ENCODE data around the gene TMPRSS13. TPM values are rescaled to one million over a fixed set of nuclear protein-coding genes. Genes with fewer than 3 reads are reported as not detected.

Gene TMPRSS13
- total RNA-seq, 1 experiment from 2014 or later: 0.50 TPM

- no peak overlapping the region for H2BK120ac ChIP-seq (ENCODE audit: low read depth, low read length, poor library complexity, severe bottlenecking)
- no peaks in the 10 kb centered on the region for H3K4me1 ChIP-seq (ENCODE audit: insufficient read depth, low read length)
- no peak overlapping the region for H2BK15ac ChIP-seq (ENCODE audit: low read depth, low read length)
- no peak overlapping the region for H3K27ac ChIP-seq (ENCODE audit: insufficient read length, low read depth, low read length)
- Mint-ChIP-seq H3K4me3 (no peak overlapping the region), H3K27me3 (ENCODE audit: low read depth) (peaks cover 10% of the 10 kb centered on the region), H3K9me3 (no peaks in the 10 kb centered on the region), H3K4me1 (peaks cover 0 to 6% of the 10 kb centered on the region in 2 experiments; a peak in 2 of 4 replicates), H3K36me3 (ENCODE audit: insufficient read depth in 1 of 3, low read depth in 3 of 3) (no peaks in the 10 kb centered on the region), H3K27ac (no peak overlapping the region; a peak in 1 of 7 replicates)
- peak overlapping the region; percentile 67 for H4K5ac ChIP-seq (ENCODE audit: insufficient read length, low read depth, low read length)
- no peaks in the 10 kb centered on the region for H4K20me1 ChIP-seq (ENCODE audit: control insufficient read depth, insufficient read depth, insufficient read length)
- H2BK5ac ChIP-seq (ENCODE audit: insufficient read length, low read length): no peak overlapping the region
- no peaks in the 10 kb centered on the region for H3K79me2 ChIP-seq (ENCODE audit: insufficient read depth, low read length)
- no peak overlapping the region for H3K4me2 ChIP-seq (ENCODE audit: insufficient read depth, insufficient read length, low read length)
- H3K23me2 ChIP-seq (ENCODE audit: insufficient read length, low read depth, low read length, poor library complexity, severe bottlenecking): no peaks in the 10 kb centered on the region
- H4K8ac ChIP-seq (replicated peaks; ENCODE audit: insufficient read length, low read depth, low read length): no peak overlapping the region
- no peak overlapping the region for H2BK12ac ChIP-seq (ENCODE audit: insufficient read length, low read depth, low read length)
- no peak overlapping the region for H3K56ac ChIP-seq (ENCODE audit: insufficient read length, low read depth, low read length)
- H3T11ph ChIP-seq (ENCODE audit: low read length): no peak overlapping the region
- no peak overlapping the region for H2AFZ ChIP-seq (ENCODE audit: low read length)
- WGBS (ENCODE audit: extremely low coverage, insufficient read length, low lambda C conversion rate): no CpG with 5 or more reads among the region's 9 CpGs
- no peak overlapping the region for H3K18ac ChIP-seq (ENCODE audit: insufficient read length, low read depth, low read length)
- H3K23ac ChIP-seq (ENCODE audit: insufficient read length, low read depth, low read length): no peak overlapping the region
- no peaks in the 10 kb centered on the region; the same call in 1 of the 2 replicates for H3K27me3 ChIP-seq (ENCODE audit: insufficient read depth, low read length)
- H2AK5ac ChIP-seq (ENCODE audit: insufficient read length, low read length): no peak overlapping the region
- no peak overlapping the region for H2BK20ac ChIP-seq (ENCODE audit: low read depth, low read length, poor library complexity, severe bottlenecking)
- peak overlapping the region; percentile 35; the same call in 1 of the 2 replicates for H3K14ac ChIP-seq (ENCODE audit: insufficient read depth, low read length)
- no peaks in the 10 kb centered on the region for H3K9me3 ChIP-seq (ENCODE audit: control insufficient read depth, low read depth, low read length)
- H3K79me1 ChIP-seq (ENCODE audit: insufficient read depth, low read depth, low read length, poor library complexity, severe bottlenecking): no peaks in the 10 kb centered on the region
- DNase-seq: no peak
- no peak overlapping the region for H3K4ac ChIP-seq (ENCODE audit: low read depth, low read length)
- no peak overlapping the region for H3K9ac ChIP-seq (ENCODE audit: extremely low read depth, insufficient read length, low read length)
- H4K91ac ChIP-seq (ENCODE audit: insufficient read length, low read depth, low read length): no peak overlapping the region
- no peak for TF ChIP-seq CTCF (conservative IDR thresholded peaks at IDR 0.05)
Measured at GRCh38 chr11:117972629-117973502, 43.7 kb upstream of the TMPRSS13 start.
